ENCODE measurements around the gene CNTNAP5.

Gene CNTNAP5

DNA sequence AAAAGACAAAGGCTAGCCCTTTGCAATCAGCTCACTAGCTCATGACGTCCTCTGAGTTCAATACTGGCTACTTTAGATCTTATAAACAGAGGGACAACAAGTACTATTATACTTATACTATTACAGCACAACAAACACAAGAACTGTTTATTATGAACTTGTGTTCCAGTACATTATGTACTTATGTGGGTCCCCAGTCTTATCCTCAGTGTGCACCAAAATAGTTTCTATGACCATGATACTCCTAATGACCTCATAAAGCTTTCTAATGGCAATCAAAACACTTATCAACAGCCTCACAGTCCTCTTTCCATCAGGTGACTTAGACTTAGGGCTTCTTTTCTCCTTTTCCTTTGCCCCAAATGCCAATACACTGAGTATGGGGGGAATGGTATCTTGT, 614.4 kb downstream of the CNTNAP5 start:
- Histone ChIP-seq H3K4me1 (ENCODE audit: control insufficient read depth, insufficient read depth, low read length, unreplicated experiment) (no peaks in the 10 kb centered on the region), H3K36me3 (ENCODE audit: insufficient read depth, low read length) (no peaks in the 10 kb centered on the region), H2AFZ (ENCODE audit: low read length, unreplicated experiment) (no peak overlapping the region), H3K27ac (ENCODE audit: low read depth, low read length) (no peak overlapping the region), H3K27me3 (ENCODE audit: insufficient read depth, low read length) (no peaks in the 10 kb centered on the region), H3K4me3 (ENCODE audit: low read depth, low read length) (no peak overlapping the region), H3K79me2 (ENCODE audit: control insufficient read depth, insufficient read depth, low read length, unreplicated experiment) (no peaks in the 10 kb centered on the region)

- no peaks in the 10 kb centered on the region for H3K36me3 ChIP-seq (ENCODE audit: insufficient read depth, low read length)
- no peaks in the 10 kb centered on the region for H3K4me1 ChIP-seq (ENCODE audit: control insufficient read depth, insufficient read depth, low read length, unreplicated experiment)
- H3K27ac ChIP-seq (ENCODE audit: low read depth, low read length) = no peak overlapping the region
- H3K79me2 ChIP-seq (ENCODE audit: control insufficient read depth, insufficient read depth, low read length, unreplicated experiment) = no peaks in the 10 kb centered on the region
- no peak overlapping the region for H2AFZ ChIP-seq (ENCODE audit: low read length, unreplicated experiment)
- H3K27me3 ChIP-seq (ENCODE audit: insufficient read depth, low read length) = no peaks in the 10 kb centered on the region
- H3K4me3 ChIP-seq (ENCODE audit: low read depth, low read length) = no peak overlapping the region
These were observed 615.2 kb downstream of the CNTNAP5 start for GRCh38 chr2:124640221-124640750.

DNA sequence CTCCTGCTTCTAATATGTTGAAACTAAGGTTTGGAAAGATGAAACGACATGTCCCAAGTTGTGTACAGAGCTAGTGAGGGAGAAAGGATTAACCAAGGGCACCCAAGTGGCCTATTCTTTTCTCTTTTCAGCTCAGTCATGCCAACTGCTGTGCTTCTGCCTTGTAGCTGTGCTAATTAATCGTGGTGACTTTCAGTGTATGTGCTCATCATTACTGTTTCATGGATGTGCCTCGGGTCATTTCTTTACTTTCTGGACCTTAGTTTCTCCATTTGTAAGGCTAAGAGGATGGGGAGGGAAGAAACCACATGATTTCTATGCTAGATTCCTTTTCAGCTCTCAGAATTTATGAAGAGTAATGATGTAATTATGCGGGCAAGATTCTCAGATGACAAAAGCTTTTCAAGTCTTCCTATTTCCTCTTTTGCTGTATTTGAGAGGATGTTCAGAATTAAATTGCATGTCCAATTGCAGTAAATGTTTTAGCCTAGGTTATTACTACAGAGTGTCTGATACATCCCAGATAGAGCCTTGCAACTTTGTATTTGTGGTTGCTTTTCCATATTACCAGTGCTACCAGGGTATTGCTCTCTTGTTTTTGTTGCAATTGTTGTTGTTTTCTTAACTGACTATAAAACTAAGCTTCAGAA, 621.2 kb downstream of the CNTNAP5 start:
- no peak overlapping the region for H3K27ac ChIP-seq (ENCODE audit: low read depth, low read length)
- no peaks in the 10 kb centered on the region for H3K79me2 ChIP-seq (ENCODE audit: control insufficient read depth, insufficient read depth, low read length, unreplicated experiment)
- H3K27me3 ChIP-seq (ENCODE audit: insufficient read depth, low read length) = no peaks in the 10 kb centered on the region
- no peaks in the 10 kb centered on the region for H3K4me1 ChIP-seq (ENCODE audit: control insufficient read depth, insufficient read depth, low read length, unreplicated experiment)
- H2AFZ ChIP-seq (ENCODE audit: low read length, unreplicated experiment) = no peak overlapping the region
- H3K36me3 ChIP-seq (ENCODE audit: insufficient read depth, low read length) = no peaks in the 10 kb centered on the region
- H3K4me3 ChIP-seq (ENCODE audit: low read depth, low read length) = no peak overlapping the region

GRCh38 chr2:124647245-124647644, 622.2 kb downstream of the CNTNAP5 start:
- H3K36me3 ChIP-seq (ENCODE audit: insufficient read depth, low read length) = no peaks in the 10 kb centered on the region
- H3K4me3 ChIP-seq (ENCODE audit: low read depth, low read length) = no peak overlapping the region
- no peaks in the 10 kb centered on the region for H3K27me3 ChIP-seq (ENCODE audit: insufficient read depth, low read length)
- no peak overlapping the region for H2AFZ ChIP-seq (ENCODE audit: low read length, unreplicated experiment)
- H3K27ac ChIP-seq (ENCODE audit: low read depth, low read length) = no peak overlapping the region
- no peaks in the 10 kb centered on the region for H3K79me2 ChIP-seq (ENCODE audit: control insufficient read depth, insufficient read depth, low read length, unreplicated experiment)
- no peaks in the 10 kb centered on the region for H3K4me1 ChIP-seq (ENCODE audit: control insufficient read depth, insufficient read depth, low read length, unreplicated experiment)

- no peak overlapping the region for H3K27ac ChIP-seq (ENCODE audit: low read depth, low read length)
- H2AFZ ChIP-seq (ENCODE audit: low read length, unreplicated experiment) = no peak overlapping the region
- H3K4me3 ChIP-seq (ENCODE audit: low read depth, low read length) = no peak overlapping the region
- H3K36me3 ChIP-seq (ENCODE audit: insufficient read depth, low read length) = no peaks in the 10 kb centered on the region
- H3K4me1 ChIP-seq (ENCODE audit: control insufficient read depth, insufficient read depth, low read length, unreplicated experiment) = no peaks in the 10 kb centered on the region
- H3K27me3 ChIP-seq (ENCODE audit: insufficient read depth, low read length) = no peaks in the 10 kb centered on the region
- H3K79me2 ChIP-seq (ENCODE audit: control insufficient read depth, insufficient read depth, low read length, unreplicated experiment) = no peaks in the 10 kb centered on the region
These were observed 622.6 kb downstream of the CNTNAP5 start for GRCh38 chr2:124647663-124648062.

DNA sequence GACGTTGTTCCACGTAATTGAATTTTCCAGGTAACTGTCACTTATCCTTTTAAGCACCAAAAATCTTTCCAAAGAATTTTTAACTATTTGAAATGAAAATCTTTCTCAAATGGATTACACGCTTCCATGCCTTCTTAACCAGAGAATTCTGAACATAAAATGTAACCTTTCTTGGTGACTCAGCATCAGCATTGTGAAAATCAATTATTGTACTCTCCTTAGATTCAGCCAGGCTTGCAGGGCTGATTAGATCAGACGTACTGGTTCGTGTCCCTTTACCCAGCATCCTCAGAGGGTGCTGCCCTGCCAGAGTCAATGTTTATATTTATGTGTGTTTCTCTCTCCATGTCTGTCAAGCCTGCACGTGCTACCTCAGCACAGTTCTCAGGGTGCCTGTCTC, 623.9 kb downstream of the CNTNAP5 start:
- Histone ChIP-seq H3K36me3 (ENCODE audit: insufficient read depth, low read length) (no peaks in the 10 kb centered on the region), H2AFZ (ENCODE audit: low read length, unreplicated experiment) (no peak overlapping the region), H3K27me3 (ENCODE audit: insufficient read depth, low read length) (no peaks in the 10 kb centered on the region), H3K4me1 (ENCODE audit: control insufficient read depth, insufficient read depth, low read length, unreplicated experiment) (no peaks in the 10 kb centered on the region), H3K27ac (ENCODE audit: low read depth, low read length) (no peak overlapping the region), H3K79me2 (ENCODE audit: control insufficient read depth, insufficient read depth, low read length, unreplicated experiment) (no peaks in the 10 kb centered on the region), H3K4me3 (ENCODE audit: low read depth, low read length) (no peak overlapping the region)

DNA sequence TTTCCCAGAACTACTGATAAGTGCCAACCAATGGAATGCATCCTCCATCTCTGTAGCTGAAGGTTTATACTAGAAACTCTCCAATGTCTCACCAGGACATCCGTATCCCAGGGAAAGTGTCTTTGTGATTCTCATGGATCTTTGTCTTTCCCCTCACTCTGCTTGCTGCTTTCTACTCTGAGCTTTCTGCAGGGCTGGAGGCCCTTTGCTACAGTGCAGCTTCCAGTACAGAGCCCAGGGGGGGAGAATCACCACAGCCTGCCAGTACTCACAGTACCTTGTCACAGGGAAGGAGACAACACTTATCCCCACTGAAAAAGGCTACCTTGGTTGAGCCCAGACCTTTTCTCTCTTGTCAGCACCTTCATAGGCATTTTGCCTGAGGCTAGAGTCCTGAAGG, 627.0 kb downstream of the CNTNAP5 start:
- Histone ChIP-seq H3K79me2 (ENCODE audit: control insufficient read depth, insufficient read depth, low read length, unreplicated experiment) (no peaks in the 10 kb centered on the region), H3K36me3 (ENCODE audit: insufficient read depth, low read length) (no peaks in the 10 kb centered on the region), H3K27ac (ENCODE audit: low read depth, low read length) (no peak overlapping the region), H2AFZ (ENCODE audit: low read length, unreplicated experiment) (no peak overlapping the region), H3K27me3 (ENCODE audit: insufficient read depth, low read length) (no peaks in the 10 kb centered on the region), H3K4me3 (ENCODE audit: low read depth, low read length) (no peak overlapping the region), H3K4me1 (ENCODE audit: control insufficient read depth, insufficient read depth, low read length, unreplicated experiment) (no peaks in the 10 kb centered on the region)

DNA sequence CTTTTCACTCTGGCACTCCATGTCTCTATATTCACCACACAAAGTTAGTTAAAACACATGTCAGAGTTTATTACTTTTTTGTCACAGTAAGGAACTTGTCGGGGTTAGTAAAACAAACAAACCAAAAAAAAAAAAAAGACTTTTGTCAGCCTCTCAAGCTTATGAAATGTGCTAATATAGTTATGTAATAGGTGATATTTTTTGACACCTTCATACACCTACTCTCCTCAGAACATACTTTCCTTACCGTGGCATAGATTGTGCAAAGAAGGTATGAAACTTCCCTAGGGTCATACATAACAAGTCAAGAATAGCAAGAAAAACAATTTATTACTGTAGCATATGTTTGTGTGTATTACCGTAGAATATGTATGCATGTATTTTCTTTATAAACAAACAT, 633.3 kb downstream of the CNTNAP5 start:
- H3K27ac ChIP-seq (ENCODE audit: low read depth, low read length) = no peak overlapping the region
- H2AFZ ChIP-seq (ENCODE audit: low read length, unreplicated experiment) = no peak overlapping the region
- no peak overlapping the region for H3K4me3 ChIP-seq (ENCODE audit: low read depth, low read length)
- H3K27me3 ChIP-seq (ENCODE audit: insufficient read depth, low read length) = no peaks in the 10 kb centered on the region
- H3K79me2 ChIP-seq (ENCODE audit: control insufficient read depth, insufficient read depth, low read length, unreplicated experiment) = no peaks in the 10 kb centered on the region
- H3K36me3 ChIP-seq (ENCODE audit: insufficient read depth, low read length) = no peaks in the 10 kb centered on the region
- H3K4me1 ChIP-seq (ENCODE audit: control insufficient read depth, insufficient read depth, low read length, unreplicated experiment) = no peaks in the 10 kb centered on the region

DNA sequence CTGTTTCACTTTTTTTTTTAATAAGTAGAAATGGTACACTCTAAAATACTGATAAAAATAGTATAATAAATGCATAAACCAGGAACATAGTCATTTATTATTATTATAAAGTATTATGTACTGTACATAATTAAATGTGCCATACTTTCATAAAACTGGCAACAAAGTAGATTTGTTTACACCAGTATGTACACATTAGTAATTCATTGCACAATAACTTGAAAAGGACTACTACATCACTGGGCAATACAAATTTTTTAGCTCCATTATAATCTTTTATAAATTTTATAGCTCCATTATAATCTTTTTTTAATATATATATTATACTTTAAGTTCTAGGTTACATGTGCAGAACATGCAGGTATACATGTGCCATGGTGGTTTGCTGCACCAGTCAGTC, 636.5 kb downstream of the CNTNAP5 start:
- no peaks in the 10 kb centered on the region for H3K4me1 ChIP-seq (ENCODE audit: control insufficient read depth, insufficient read depth, low read length, unreplicated experiment)
- no peaks in the 10 kb centered on the region for H3K27me3 ChIP-seq (ENCODE audit: insufficient read depth, low read length)
- H3K79me2 ChIP-seq (ENCODE audit: control insufficient read depth, insufficient read depth, low read length, unreplicated experiment) = no peaks in the 10 kb centered on the region
- H3K4me3 ChIP-seq (ENCODE audit: low read depth, low read length) = no peak overlapping the region
- H3K27ac ChIP-seq (ENCODE audit: low read depth, low read length) = no peak overlapping the region
- no peak overlapping the region for H2AFZ ChIP-seq (ENCODE audit: low read length, unreplicated experiment)
- H3K36me3 ChIP-seq (ENCODE audit: insufficient read depth, low read length) = no peaks in the 10 kb centered on the region

- H3K4me1 ChIP-seq (ENCODE audit: control insufficient read depth, insufficient read depth, low read length, unreplicated experiment) = no peaks in the 10 kb centered on the region
- H3K27ac ChIP-seq (ENCODE audit: low read depth, low read length) = no peak overlapping the region
- H3K79me2 ChIP-seq (ENCODE audit: control insufficient read depth, insufficient read depth, low read length, unreplicated experiment) = no peaks in the 10 kb centered on the region
- H3K36me3 ChIP-seq (ENCODE audit: insufficient read depth, low read length) = no peaks in the 10 kb centered on the region
- H3K4me3 ChIP-seq (ENCODE audit: low read depth, low read length) = no peak overlapping the region
- no peak overlapping the region for H2AFZ ChIP-seq (ENCODE audit: low read length, unreplicated experiment)
- H3K27me3 ChIP-seq (ENCODE audit: insufficient read depth, low read length) = no peaks in the 10 kb centered on the region
These were observed 638.0 kb downstream of the CNTNAP5 start for GRCh38 chr2:124662946-124663644.

GRCh38 chr2:124663645-124663997, 638.5 kb downstream of the CNTNAP5 start:
- no peaks in the 10 kb centered on the region for H3K27me3 ChIP-seq (ENCODE audit: insufficient read depth, low read length)
- no peak overlapping the region for H3K27ac ChIP-seq (ENCODE audit: low read depth, low read length)
- H3K4me3 ChIP-seq (ENCODE audit: low read depth, low read length) = no peak overlapping the region
- H3K79me2 ChIP-seq (ENCODE audit: control insufficient read depth, insufficient read depth, low read length, unreplicated experiment) = no peaks in the 10 kb centered on the region
- H3K36me3 ChIP-seq (ENCODE audit: insufficient read depth, low read length) = no peaks in the 10 kb centered on the region
- no peaks in the 10 kb centered on the region for H3K4me1 ChIP-seq (ENCODE audit: control insufficient read depth, insufficient read depth, low read length, unreplicated experiment)
- no peak overlapping the region for H2AFZ ChIP-seq (ENCODE audit: low read length, unreplicated experiment)
